Hepatocyte (in vitro differentiated cells): ENCODE measurements around the gene RTL1. TPM values are rescaled to one million over a fixed set of nuclear protein-coding genes. Genes with fewer than 3 reads are reported as not detected.

Experiments
- DNase-seq: peaks from one replicate; pipeline ENCODE4 v3.0.0-alpha.2; 2016; ENCODE audit warnings: low spot score
- H2AFZ ChIP-seq: fragments of 200-600 bp; sonication (generic); 2 replicates; pipeline ENCODE4 v1.6.0; 2016; ENCODE audit warnings: antibody characterized with exemption, mild to moderate bottlenecking
- H3K27ac ChIP-seq: fragments of 200-600 bp; sonication (generic); 2 replicates; pipeline ENCODE4 v1.5.1; 2016; ENCODE audit warnings: mild to moderate bottlenecking
- H3K27me3 ChIP-seq: fragments of 200-600 bp; sonication (generic); 2 replicates; pipeline ENCODE4 v1.6.1; 2016
- H3K36me3 ChIP-seq: fragments of 200-600 bp; sonication (generic); replicated peaks from 2 replicates; pipeline ENCODE4 v1.5.1; 2016; ENCODE audit warnings: low read depth; ENCODE audit not compliant: insufficient read depth
- H3K4me1 ChIP-seq: fragments of 200-600 bp; sonication (generic); 2 replicates; pipeline ENCODE4 v1.5.1; 2016; ENCODE audit warnings: mild to moderate bottlenecking, moderate library complexity; ENCODE audit not compliant: insufficient read depth
- H3K4me2 ChIP-seq: fragments of 200-600 bp; sonication (generic); 2 replicates; pipeline ENCODE4 v1.6.0; 2016
- H3K4me3 ChIP-seq: fragments of 200-600 bp; sonication (generic); 2 replicates; pipeline ENCODE4 v1.5.1; 2016; ENCODE audit warnings: mild to moderate bottlenecking
- H3K79me2 ChIP-seq: fragments of 200-600 bp; sonication (generic); 2 replicates; pipeline ENCODE4 v1.6.0; 2017; ENCODE audit warnings: mild to moderate bottlenecking
- H3K9me2 ChIP-seq: fragments of 200-600 bp; sonication (generic); replicated peaks from 2 replicates; pipeline ENCODE4 v1.6.0; 2017; ENCODE audit warnings: mild to moderate bottlenecking; ENCODE audit not compliant: insufficient read depth
- H3K9me3 ChIP-seq: fragments of 200-600 bp; sonication (generic); 2 replicates; pipeline ENCODE4 v1.5.1; 2016; ENCODE audit warnings: low read depth, mild to moderate bottlenecking
- H4K20me1 ChIP-seq: fragments of 200-600 bp; sonication (generic); 2 replicates; pipeline ENCODE4 v1.6.0; 2016; ENCODE audit warnings: mild to moderate bottlenecking; ENCODE audit not compliant: insufficient read depth, poor library complexity, severe bottlenecking
- EZH2 ChIP-seq: fragments of 200-600 bp; sonication (generic); IDR thresholded peaks from 2 replicates; pipeline ENCODE4 v1.6.1; 2016; ENCODE audit warnings: antibody characterized with exemption, mild to moderate bottlenecking, borderline replicate concordance
- EZH2phosphoT487 ChIP-seq: fragments of 200-600 bp; sonication (generic); IDR thresholded peaks from one replicate; pipeline ENCODE4 v1.6.1; 2018; ENCODE audit warnings: antibody characterized with exemption, mild to moderate bottlenecking, low read depth, moderate library complexity; ENCODE audit not compliant: unreplicated experiment, severe bottlenecking
- WGBS: methylation state at CpG from one replicate; pipeline ENCODE4 v1.1.6; 2016; ENCODE audit warnings: low lambda C conversion rate; ENCODE audit errors: missing lambda C conversion rate; 5-methylcytosine and 5-hydroxymethylcytosine counted together
- polyA plus RNA-seq: library from polyadenylated mRNA; unstranded; fragments of >200 nt; fragmentation: Nextera tagmentation; extraction: Ambion mirVana; gene quantifications from 2 replicates; pipeline ENCODE4 v1.2.1, GENCODE V29; 2016
- total RNA-seq: library from RNA; depleted of rRNA; stranded (reverse); fragments of >200 nt; gene quantifications from 2 replicates; pipeline ENCODE4 v1.2.3, GENCODE V29; 2014
- TF ChIP-seq, protein P1 (sequence below): fragments of 200-600 bp; sonication (generic); IDR thresholded peaks from 2 replicates; pipeline ENCODE4 v1.5.1; 2016; ENCODE audit warnings: antibody characterized with exemption, mild to moderate bottlenecking; ENCODE audit not compliant: poor library complexity

The RTL1 gene
- total and polyA plus RNA-seq, 2 experiments from 2014 or later: 1.4 to 2.6 TPM

DNA sequence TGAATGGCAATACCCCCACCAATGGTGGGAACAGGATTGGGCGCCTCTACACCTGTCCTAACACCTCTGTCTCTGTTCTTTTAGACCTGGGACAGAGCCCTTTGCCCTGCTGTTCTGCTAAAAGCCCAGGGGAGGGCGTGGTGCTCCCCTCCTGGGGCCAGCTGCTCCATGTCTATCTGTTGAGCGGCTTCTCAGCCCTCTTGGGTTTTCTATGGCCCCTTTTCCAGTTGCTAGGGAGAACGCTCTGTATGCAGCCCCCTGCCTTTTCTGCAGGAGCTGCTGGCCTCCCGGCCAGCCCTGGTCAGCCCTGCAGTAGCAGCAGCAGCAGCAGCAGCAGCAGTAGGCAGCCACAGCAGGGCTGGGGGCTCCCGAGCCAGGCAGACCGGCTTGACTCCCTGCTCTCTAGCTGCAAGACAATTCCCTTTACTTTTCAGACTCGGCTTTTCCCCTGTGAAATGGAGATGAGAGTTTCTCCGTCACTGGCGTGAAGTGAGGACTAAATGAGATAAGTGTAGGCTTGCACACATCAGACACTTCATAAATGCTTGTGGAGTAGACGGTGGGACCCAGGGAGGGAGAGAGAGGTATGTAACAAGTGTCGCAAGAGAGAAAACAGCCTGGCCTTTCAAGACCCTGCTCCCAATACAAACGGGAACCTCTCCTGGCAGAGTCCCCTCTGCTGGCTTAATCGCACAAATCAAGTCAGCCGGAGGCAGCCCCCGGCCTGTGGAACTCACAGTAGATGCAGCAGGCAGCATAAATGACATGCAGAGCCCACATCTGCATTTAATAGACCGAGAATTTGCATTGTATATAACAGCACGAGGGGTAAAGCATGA lies 1.0 kb downstream of the RTL1 start:
- Histone ChIP-seq H3K9me2 (no peaks in the 10 kb centered on the region), H3K4me3 (no peak overlapping the region), H3K9me3 (no peaks in the 10 kb centered on the region), H4K20me1 (no peaks in the 10 kb centered on the region), H3K79me2 (no peaks in the 10 kb centered on the region), H3K4me2 (peak overlapping the region; percentile 92), H3K36me3 (no peaks in the 10 kb centered on the region), H3K4me1 (peaks cover 67% of the 10 kb centered on the region), H3K27ac (peak overlapping the region; percentile 80), H3K27me3 (peaks cover 29% of the 10 kb centered on the region), H2AFZ (no peak overlapping the region)
- 38% methylated on average over 18 of the region's 18 CpGs for WGBS
- peak; percentile 53 for DNase-seq
- TF ChIP-seq, protein P1, sequence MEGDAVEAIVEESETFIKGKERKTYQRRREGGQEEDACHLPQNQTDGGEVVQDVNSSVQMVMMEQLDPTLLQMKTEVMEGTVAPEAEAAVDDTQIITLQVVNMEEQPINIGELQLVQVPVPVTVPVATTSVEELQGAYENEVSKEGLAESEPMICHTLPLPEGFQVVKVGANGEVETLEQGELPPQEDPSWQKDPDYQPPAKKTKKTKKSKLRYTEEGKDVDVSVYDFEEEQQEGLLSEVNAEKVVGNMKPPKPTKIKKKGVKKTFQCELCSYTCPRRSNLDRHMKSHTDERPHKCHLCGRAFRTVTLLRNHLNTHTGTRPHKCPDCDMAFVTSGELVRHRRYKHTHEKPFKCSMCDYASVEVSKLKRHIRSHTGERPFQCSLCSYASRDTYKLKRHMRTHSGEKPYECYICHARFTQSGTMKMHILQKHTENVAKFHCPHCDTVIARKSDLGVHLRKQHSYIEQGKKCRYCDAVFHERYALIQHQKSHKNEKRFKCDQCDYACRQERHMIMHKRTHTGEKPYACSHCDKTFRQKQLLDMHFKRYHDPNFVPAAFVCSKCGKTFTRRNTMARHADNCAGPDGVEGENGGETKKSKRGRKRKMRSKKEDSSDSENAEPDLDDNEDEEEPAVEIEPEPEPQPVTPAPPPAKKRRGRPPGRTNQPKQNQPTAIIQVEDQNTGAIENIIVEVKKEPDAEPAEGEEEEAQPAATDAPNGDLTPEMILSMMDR: peak; percentile 46
- TF ChIP-seq EZH2: no peak

- Histone ChIP-seq H3K9me2 (no peaks in the 10 kb centered on the region), H2AFZ (no peak overlapping the region), H3K4me3 (no peak overlapping the region), H3K27me3 (peaks cover 25% of the 10 kb centered on the region), H3K27ac (peak overlapping the region; percentile 80), H3K9me3 (no peaks in the 10 kb centered on the region), H3K4me2 (peak overlapping the region; percentile 71), H3K4me1 (peaks cover 72% of the 10 kb centered on the region), H3K79me2 (no peaks in the 10 kb centered on the region), H4K20me1 (no peaks in the 10 kb centered on the region), H3K36me3 (no peaks in the 10 kb centered on the region)
- DNase-seq: no peak
- TF ChIP-seq EZH2phosphoT487 (no peak), EZH2 (no peak)
- TF ChIP-seq, protein P1: no peak
- WGBS: 89% methylated on average over 12 of the region's 12 CpGs
Measured at GRCh38 chr14:100901391-100902183, 1.9 kb downstream of the RTL1 start.

GRCh38 chr14:100900837-100901390 lies 2.6 kb downstream of the RTL1 start:
- Histone ChIP-seq H3K4me1 (peaks cover 72% of the 10 kb centered on the region), H3K9me2 (no peaks in the 10 kb centered on the region), H3K27ac (peak overlapping the region; percentile 80), H2AFZ (no peak overlapping the region), H3K79me2 (no peaks in the 10 kb centered on the region), H3K4me2 (peak overlapping the region; percentile 71), H3K27me3 (peaks cover 19% of the 10 kb centered on the region), H3K9me3 (no peaks in the 10 kb centered on the region), H3K4me3 (no peak overlapping the region), H4K20me1 (no peaks in the 10 kb centered on the region), H3K36me3 (no peaks in the 10 kb centered on the region)
- TF ChIP-seq EZH2phosphoT487 (no peak), EZH2 (no peak)
- TF ChIP-seq, protein P1: peak; percentile 69
- 37% methylated on average over 15 of the region's 15 CpGs for WGBS
- peak; percentile 80 for DNase-seq
